ENCODE measurements around the gene LYPD6. TPM values are rescaled to one million over a fixed set of nuclear protein-coding genes. Genes with fewer than 3 reads are reported as not detected.

Gene LYPD6
- total and polyA plus RNA-seq, 2 donors (not counting 3 experiments of a cell fraction or from before 2014, with no cell fraction given): 3.0 to 4.0 TPM

GRCh38 chr2:149329068-149329467 is 1.3 kb upstream of the LYPD6 start:
- no peak overlapping the region for H2AFZ ChIP-seq (ENCODE audit: low read depth, low read length)
- H3K4me1 ChIP-seq (ENCODE audit: control insufficient read depth, extremely low read depth, insufficient read depth, low read length): peaks cover 12% of the 10 kb centered on the region
- H3K9me3 ChIP-seq (replicated peaks; ENCODE audit: control insufficient read depth, insufficient read depth, low read length): no peaks in the 10 kb centered on the region
- dilution Hi-C loops (cut with MboI; ENCODE audit: extremely low pct_ligation_motif_present, low sequenced_read_pairs): no loop called here
- TF ChIP-seq EZH2 (IDR thresholded peaks at IDR 0.05; ENCODE audit: borderline replicate concordance, low read depth, low read length, severe bottlenecking) (no peak), FOS (IDR thresholded peaks at IDR 0.05; ENCODE audit: borderline replicate concordance, insufficient read depth, low read length) (no peak), POLR2AphosphoS5 (IDR thresholded peaks at IDR 0.05; ENCODE audit: insufficient read depth, low read depth, low read length) (no peak)
- TF ChIP-seq, protein P1, sequence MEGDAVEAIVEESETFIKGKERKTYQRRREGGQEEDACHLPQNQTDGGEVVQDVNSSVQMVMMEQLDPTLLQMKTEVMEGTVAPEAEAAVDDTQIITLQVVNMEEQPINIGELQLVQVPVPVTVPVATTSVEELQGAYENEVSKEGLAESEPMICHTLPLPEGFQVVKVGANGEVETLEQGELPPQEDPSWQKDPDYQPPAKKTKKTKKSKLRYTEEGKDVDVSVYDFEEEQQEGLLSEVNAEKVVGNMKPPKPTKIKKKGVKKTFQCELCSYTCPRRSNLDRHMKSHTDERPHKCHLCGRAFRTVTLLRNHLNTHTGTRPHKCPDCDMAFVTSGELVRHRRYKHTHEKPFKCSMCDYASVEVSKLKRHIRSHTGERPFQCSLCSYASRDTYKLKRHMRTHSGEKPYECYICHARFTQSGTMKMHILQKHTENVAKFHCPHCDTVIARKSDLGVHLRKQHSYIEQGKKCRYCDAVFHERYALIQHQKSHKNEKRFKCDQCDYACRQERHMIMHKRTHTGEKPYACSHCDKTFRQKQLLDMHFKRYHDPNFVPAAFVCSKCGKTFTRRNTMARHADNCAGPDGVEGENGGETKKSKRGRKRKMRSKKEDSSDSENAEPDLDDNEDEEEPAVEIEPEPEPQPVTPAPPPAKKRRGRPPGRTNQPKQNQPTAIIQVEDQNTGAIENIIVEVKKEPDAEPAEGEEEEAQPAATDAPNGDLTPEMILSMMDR (IDR thresholded peaks at IDR 0.05; ENCODE audit: extremely low read depth in 1 of 2, insufficient read depth in 1 of 2, low read depth in 1 of 2, low read length in 2 of 2): peak; percentile 35 to 39
- TF ChIP-seq, protein P2, sequence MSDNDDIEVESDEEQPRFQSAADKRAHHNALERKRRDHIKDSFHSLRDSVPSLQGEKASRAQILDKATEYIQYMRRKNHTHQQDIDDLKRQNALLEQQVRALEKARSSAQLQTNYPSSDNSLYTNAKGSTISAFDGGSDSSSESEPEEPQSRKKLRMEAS (IDR thresholded peaks at IDR 0.05; ENCODE audit: insufficient read depth, insufficient read length): no peak
- no peaks in the 10 kb centered on the region for H4K20me1 ChIP-seq (replicated peaks; ENCODE audit: control insufficient read depth, extremely low read depth, insufficient read depth, low read length)
- H3K9me1 ChIP-seq (replicated peaks; ENCODE audit: control insufficient read depth, extremely low read depth, insufficient read depth, low read length): no peaks in the 10 kb centered on the region
- FAIRE-seq (no peak), DNase-seq (ENCODE audit: low read depth, low spot score) (peak; percentile 9)
- H3K4me2 ChIP-seq (ENCODE audit: insufficient read depth, low read length): peak overlapping the region; percentile 73
- H3K27me3 ChIP-seq (ENCODE audit: control insufficient read depth in 2 of 2, insufficient read depth in 2 of 2, low read length in 2 of 2): no peaks in the 10 kb centered on the region
- ChIA-PET CTCF (interaction anchor here (0.6 to 2.7 kb wide), 6 partner anchors 16 to 101 kb away, joined by 3 to 18 read pairs (median 5); no protein-coding TSS in a partner anchor), POLR2A (no interaction called here)
- no peak overlapping the region for H3K9ac ChIP-seq (replicated peaks; ENCODE audit: extremely low read depth, insufficient read depth, low read length)
- H3K36me3 ChIP-seq (ENCODE audit: control insufficient read depth in 2 of 2, extremely low read depth in 1 of 2, insufficient read depth in 2 of 2, low read length in 2 of 2): no peaks in the 10 kb centered on the region
- no peaks in the 10 kb centered on the region for H3K79me2 ChIP-seq (ENCODE audit: control insufficient read depth, insufficient read depth, low read length)
- BruUV-seq (replicated peaks): no TSS peak
- intact Hi-C loops (cut with micrococcal nuclease): no loop called here
- no peak overlapping the region for H3K27ac ChIP-seq (ENCODE audit: insufficient read depth, low read depth, low read length)
- H3K4me3 ChIP-seq (replicated peaks in 1 of 3; ENCODE audit: insufficient read depth in 1 of 3, low read depth in 1 of 3, low read length in 3 of 3): no peak overlapping the region

All from endothelial cell of umbilical vein (primary cell).